Esophagus squamous epithelium (tissue), 5 donors: Measurements from ENCODE around the gene ILK. TPM values are rescaled to one million over a fixed set of nuclear protein-coding genes. Genes with fewer than 3 reads are reported as not detected.

Source experiments
- DNase-seq: peaks from one replicate; lab custom pipeline; 2025; lab: John Stamatoyannopoulos, UW
- H3K27ac ChIP-seq, 4 donors: fragments of 200-600 bp; sonication (generic); one replicate each; pipeline ENCODE4 v1.5.1; 2016 to 2019; ENCODE audit warnings: mild to moderate bottlenecking in 1 of 4
- H3K27me3 ChIP-seq, 4 donors: fragments of 200-600 bp; sonication (generic); 1 replicate in 3 of 4; 2 replicates in 1 of 4; pipeline versions ENCODE4 v1.5.1 to v1.6.0; 2017 to 2021; ENCODE audit warnings: antibody characterized with exemption in 1 of 4
- H3K36me3 ChIP-seq, 3 donors: fragments of 200-600 bp; sonication (generic); one replicate each; pipeline ENCODE4 v1.5.1; 2016 to 2019
- H3K4me1 ChIP-seq, 3 donors: fragments of 200-600 bp; sonication (generic); one replicate each; pipeline ENCODE4 v1.5.1; 2017 to 2019
- H3K4me3 ChIP-seq, 4 donors: fragments of 200-600 bp; sonication (generic); 1 replicate in 3 of 4; 2 replicates in 1 of 4; pipeline ENCODE4 v1.5.1; 2016 to 2019; ENCODE audit warnings: mild to moderate bottlenecking in 2 of 4, moderate library complexity in 1 of 4
- H3K9me3 ChIP-seq, 3 donors: fragments of 200-600 bp; sonication (generic); one replicate each; pipeline ENCODE4 v1.5.1; 2016 to 2019
- CTCF ChIP-seq, 6 experiments: fragments of 450-650 bp in 4 of 6; fragments of 200-600 bp in 2 of 6; sonication (generic) in 2 of 6; IDR thresholded peaks; one replicate each; pipeline ENCODE4 v1.5.1; 2016 to 2019; ENCODE audit warnings: antibody characterized with exemption in 6 of 6, mild to moderate bottlenecking in 4 of 6, moderate library complexity in 4 of 6
- POLR2A ChIP-seq, 4 donors: fragments of 450-650 bp; IDR thresholded peaks; one replicate each; pipeline ENCODE4 v1.6.1; 2017; ENCODE audit warnings: antibody characterized with exemption in 4 of 4, mild to moderate bottlenecking in 4 of 4, moderate library complexity in 3 of 4
- WGBS, 2 donors: methylation state at CpG; one replicate each; pipeline ENCODE4 v1.1.5; 2018; 5-methylcytosine and 5-hydroxymethylcytosine counted together
- intact Hi-C: fragments of 100-400 bp; cut with DNase I; formaldehyde crosslinking; loops from one replicate; pipeline ENCODE4 v1.15.0; 2022
- total RNA-seq, 4 donors: library from RNA; depleted of rRNA; stranded (reverse); fragments of >200 nt; gene quantifications; one replicate each; pipeline ENCODE4 v1.1.0, GENCODE V29; 2016
- donor health status: DM: yes; HTN: yes; CAD: no.

ILK gene
- total RNA-seq, 4 donors from 2014 or later, result 34.5 to 128 (median 49.5) TPM

GRCh38 chr11:6599449-6599848, 4.1 kb upstream of the ILK start:
- DNase-seq, result no peak
- H3K36me3 ChIP-seq, result peaks cover 9 to 76% (median 23%) of the 10 kb centered on the region in 3 donors
- H3K27ac ChIP-seq, result no peak overlapping the region
- no peaks in the 10 kb centered on the region for H3K27me3 ChIP-seq
- H3K9me3 ChIP-seq, result no peaks in the 10 kb centered on the region
- no peak for TF ChIP-seq CTCF (IDR thresholded peaks at IDR 0.05)
- TF ChIP-seq POLR2A (IDR thresholded peaks at IDR 0.05), result no peak
- 63 to 88% methylated on average over 1 of the region's 1 CpG for WGBS, 2 donors
- H3K4me1 ChIP-seq, result peaks cover 16 to 58% (median 21%) of the 10 kb centered on the region in 3 donors
- intact Hi-C loops, result no loop called here
- no peak overlapping the region for H3K4me3 ChIP-seq

DNA sequence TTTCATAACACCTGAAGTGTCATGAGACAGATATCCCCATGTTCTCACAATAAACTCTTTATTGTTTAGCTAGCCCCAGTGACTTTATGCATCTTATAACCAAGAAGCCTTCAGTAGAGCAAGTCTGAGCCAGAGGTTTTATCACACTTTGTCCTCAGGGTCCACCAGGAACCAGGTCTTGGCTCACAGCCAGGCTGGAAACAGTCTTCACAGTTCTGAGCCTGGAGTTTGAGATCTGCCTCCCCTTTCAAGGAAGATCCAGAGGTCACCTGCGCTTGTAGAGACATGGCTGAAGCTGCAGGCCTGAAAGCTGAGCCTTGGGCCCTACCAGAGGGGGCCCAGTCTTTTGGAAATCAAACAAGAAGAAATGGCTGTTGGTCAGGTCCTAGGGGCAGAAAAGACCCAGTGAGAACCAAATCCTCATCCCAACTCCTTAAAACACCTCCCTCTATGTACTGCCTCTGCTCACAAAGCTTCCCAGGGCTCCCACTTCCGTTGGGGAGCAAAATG, 3.6 kb upstream of the ILK start:
- Histone ChIP-seq H3K27me3 (no peaks in the 10 kb centered on the region), H3K27ac (no peak overlapping the region), H3K4me1 (peaks cover 16 to 63% (median 26%) of the 10 kb centered on the region in 3 donors), H3K36me3 (peaks cover 9 to 72% (median 23%) of the 10 kb centered on the region in 3 donors), H3K9me3 (no peaks in the 10 kb centered on the region), H3K4me3 (no peak overlapping the region)
- TF ChIP-seq POLR2A (IDR thresholded peaks at IDR 0.05) (no peak), CTCF (IDR thresholded peaks at IDR 0.05) (no peak)
- intact Hi-C loops, result loop anchor here (5.0 kb wide), 1 partner anchor 82 kb away; the partner anchor contains the start of gene MRPL17
- no peak for DNase-seq
- WGBS, 2 donors, result 64 to 83% methylated on average over 1 to 2 of the region's 2 CpGs

- intact Hi-C loops, result loop anchor here (5.0 kb wide), 1 partner anchor 81 kb away; the partner anchor contains the start of gene MRPL17
Observed at GRCh38 chr11:6601041-6601461, 2.5 kb upstream of the ILK start.

DNA sequence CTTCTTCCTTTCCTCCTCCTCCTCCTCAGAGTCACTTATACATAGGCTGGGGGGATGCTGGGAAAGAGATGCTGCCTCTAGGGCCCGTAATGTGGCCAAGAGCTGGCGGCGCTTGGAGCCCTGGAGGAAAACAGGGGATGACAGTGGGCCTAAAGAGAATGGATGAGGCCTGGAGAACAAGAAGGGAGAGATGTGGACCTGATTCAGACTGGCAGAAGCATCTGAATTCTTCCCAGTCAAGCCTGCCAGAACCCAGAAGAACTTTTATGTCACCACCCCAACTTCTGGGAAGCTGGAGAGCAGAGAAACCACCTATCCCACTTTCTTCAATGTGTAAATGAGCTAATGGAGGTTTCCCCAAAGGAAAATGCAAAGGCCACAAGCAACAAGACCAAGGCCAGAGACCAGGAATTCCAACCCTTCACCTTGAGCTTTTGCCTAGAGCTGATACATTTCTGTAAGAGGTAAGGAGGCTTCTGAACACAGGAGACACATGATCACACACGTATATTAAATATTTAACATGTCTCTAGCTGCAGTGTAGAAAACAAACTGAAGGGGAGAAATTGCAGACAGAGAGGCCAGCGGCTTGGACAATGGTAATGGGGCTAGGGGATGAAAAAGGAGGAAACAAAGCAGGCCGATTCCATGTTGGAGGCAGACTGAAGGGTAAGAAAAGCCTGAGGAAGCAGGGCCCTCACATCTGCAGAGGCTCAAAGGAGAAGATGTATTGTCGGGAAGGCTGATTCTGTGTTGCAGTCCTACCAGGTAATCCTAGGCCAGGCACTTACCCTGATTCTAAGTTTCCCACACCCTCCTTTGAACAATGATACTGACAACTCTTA, 1.3 kb upstream of the ILK start:
- intact Hi-C loops, result loop anchor here (5.0 kb wide), 1 partner anchor 80 kb away; the partner anchor contains the start of gene MRPL17
- Histone ChIP-seq H3K27ac (peak overlapping the region; percentile 4 to 99 (median 92)), H3K36me3 (peaks cover 9 to 48% (median 20%) of the 10 kb centered on the region in 3 donors), H3K9me3 (no peaks in the 10 kb centered on the region), H3K4me1 (peaks cover 22 to 70% (median 44%) of the 10 kb centered on the region in 3 donors), H3K27me3 (no peaks in the 10 kb centered on the region), H3K4me3 (peak overlapping the region; percentile 81 to 92 (median 86))
- WGBS, 2 donors, result 15 to 44% methylated on average over 4 to 7 of the region's 7 CpGs
- TF ChIP-seq POLR2A (IDR thresholded peaks at IDR 0.05) (no peak), CTCF (IDR thresholded peaks at IDR 0.05) (no peak)
- DNase-seq, result no peak

More at GRCh38 chr11:6601041-6601461, 2.5 kb upstream of the ILK start:
- Histone ChIP-seq H3K27me3 (no peaks in the 10 kb centered on the region), H3K36me3 (peaks cover 9 to 60% (median 20%) of the 10 kb centered on the region in 3 donors), H3K4me3 (no peak overlapping the region), H3K27ac (no peak overlapping the region), H3K9me3 (no peaks in the 10 kb centered on the region), H3K4me1 (peaks cover 16 to 69% (median 34%) of the 10 kb centered on the region in 3 donors)
- TF ChIP-seq POLR2A (IDR thresholded peaks at IDR 0.05), result no peak
- no peak for TF ChIP-seq CTCF (IDR thresholded peaks at IDR 0.05)
- DNase-seq, result no peak
- WGBS, 2 donors, result 92 to 100% methylated on average over 5 to 11 of the region's 13 CpGs
